C4-2B (cell line): ENCODE results near the gene SLC2A11.
"Not testable (repeated sequence)": the region's sequence is repeated elsewhere in the genome, so short reads cannot be mapped to it uniquely, and the experiment has no call there.

ENCODE experiments used
- H3K27ac ChIP-seq: fragments of 450-650 bp; 2 replicates; pipeline ENCODE4 v1.5.1; 2017
- ZFX ChIP-seq: fragments of 450-650 bp; IDR thresholded peaks from 2 replicates; pipeline ENCODE4 v1.6.1; 2017
- TF ChIP-seq, protein P1 (sequence below): fragments of 450-650 bp; conservative IDR thresholded peaks from 2 replicates; pipeline ENCODE4 v1.5.1; 2017; ENCODE audit warnings: mild to moderate bottlenecking

The SLC2A11 gene

DNA sequence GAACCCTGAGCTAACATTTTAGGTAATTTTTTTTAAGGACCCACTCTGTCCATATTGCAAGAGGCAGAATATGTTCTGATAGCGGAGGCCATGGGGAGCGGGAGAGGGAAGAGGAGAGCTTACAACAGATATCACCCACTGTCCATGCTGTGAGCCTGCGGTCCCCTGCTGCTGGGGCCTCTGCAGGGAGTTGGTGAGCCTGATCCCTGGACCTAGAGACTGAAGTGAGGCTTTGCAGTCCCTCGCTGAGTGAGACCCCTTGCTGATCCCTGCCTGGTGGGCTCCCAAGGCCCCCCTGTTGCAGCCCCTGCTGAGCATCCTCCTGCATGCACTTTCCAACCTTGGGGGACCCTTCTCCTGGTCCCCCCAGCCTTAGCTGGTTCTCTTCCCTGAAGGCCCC, 49.0 kb downstream of the SLC2A11 start:
- TF ChIP-seq, protein P1, sequence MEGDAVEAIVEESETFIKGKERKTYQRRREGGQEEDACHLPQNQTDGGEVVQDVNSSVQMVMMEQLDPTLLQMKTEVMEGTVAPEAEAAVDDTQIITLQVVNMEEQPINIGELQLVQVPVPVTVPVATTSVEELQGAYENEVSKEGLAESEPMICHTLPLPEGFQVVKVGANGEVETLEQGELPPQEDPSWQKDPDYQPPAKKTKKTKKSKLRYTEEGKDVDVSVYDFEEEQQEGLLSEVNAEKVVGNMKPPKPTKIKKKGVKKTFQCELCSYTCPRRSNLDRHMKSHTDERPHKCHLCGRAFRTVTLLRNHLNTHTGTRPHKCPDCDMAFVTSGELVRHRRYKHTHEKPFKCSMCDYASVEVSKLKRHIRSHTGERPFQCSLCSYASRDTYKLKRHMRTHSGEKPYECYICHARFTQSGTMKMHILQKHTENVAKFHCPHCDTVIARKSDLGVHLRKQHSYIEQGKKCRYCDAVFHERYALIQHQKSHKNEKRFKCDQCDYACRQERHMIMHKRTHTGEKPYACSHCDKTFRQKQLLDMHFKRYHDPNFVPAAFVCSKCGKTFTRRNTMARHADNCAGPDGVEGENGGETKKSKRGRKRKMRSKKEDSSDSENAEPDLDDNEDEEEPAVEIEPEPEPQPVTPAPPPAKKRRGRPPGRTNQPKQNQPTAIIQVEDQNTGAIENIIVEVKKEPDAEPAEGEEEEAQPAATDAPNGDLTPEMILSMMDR: no peak
- H3K27ac ChIP-seq: no peak overlapping the region

DNA sequence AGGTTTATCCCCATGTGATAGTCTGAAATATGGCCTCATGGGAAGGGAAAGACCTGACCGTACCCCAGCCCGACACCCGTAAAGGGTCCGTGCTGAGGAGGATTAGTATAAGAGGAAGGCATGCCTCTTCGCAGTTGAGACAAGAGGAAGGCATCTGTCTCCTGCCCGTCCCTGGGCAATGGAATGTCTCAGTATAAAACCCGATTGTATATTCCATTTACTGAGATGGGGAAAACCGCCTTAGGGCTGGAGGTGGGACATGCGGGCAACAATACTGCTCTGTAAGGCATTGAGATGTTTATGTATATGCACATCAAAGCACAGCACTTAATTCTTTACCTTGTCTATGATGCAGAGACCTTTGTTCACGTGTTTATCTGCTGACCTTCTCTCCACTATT, 49.7 kb downstream of the SLC2A11 start:
- not testable (repeated sequence) for H3K27ac ChIP-seq

DNA sequence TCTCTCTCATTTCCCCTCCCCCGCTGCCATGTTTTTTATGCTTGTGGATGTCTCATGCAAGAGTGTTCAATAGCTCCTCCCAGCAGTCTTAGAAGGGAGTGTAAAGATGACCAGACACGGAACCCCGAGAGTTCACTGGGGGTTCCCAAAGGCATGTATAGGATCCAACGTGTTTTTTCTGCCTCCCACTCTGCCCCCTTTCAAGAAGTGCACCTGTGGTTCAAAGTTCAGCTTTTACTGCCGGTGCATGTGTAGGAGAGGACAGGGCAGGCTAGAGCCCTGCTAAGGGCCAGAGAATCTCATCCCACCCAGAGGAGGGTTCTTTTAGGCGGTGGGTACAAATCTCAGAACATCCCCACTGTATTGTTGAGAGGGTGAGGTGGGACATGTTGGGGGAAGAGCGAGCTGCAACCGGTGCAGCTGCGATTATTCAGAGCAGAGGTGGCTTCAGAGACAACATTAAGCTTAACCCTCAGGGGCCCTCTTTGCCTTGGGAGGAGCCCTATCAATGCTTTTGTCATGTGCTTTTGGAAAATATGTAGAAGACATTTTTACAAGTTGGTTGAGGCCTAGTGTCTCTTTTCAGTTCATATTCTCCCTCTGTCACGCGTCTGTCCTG, 51.0 kb downstream of the SLC2A11 start:
- TF ChIP-seq, protein P1: no peak
- TF ChIP-seq ZFX: no peak

DNA sequence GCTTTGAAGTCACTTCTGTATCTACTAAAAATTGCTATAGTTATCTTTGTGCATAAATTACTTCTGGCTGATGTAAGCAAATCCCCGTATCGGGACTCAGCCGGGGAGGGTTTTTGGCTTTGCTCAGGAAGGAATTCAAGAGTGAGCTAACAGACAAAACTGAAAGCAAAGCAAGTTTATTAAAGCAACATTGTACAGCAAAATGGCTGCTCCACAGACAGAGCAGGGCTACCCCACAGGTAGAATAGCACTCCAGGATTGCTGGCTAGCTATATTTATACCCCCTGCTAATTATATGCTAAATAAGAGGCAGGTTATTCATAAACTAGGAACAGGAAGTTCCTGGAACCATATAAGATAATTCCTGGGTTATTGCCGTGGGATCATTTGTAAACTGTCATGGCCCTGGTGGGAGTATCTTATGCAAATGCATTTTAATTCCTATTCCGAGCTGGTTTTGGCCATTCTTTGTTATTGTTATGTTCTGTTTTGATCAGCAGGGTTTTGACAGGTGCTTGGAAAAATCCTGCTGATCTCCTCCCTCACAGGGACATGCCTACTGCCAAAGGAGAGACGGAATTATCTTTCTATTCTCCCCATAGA, 51.7 kb downstream of the SLC2A11 start:
- no peak for TF ChIP-seq ZFX
- TF ChIP-seq, protein P1: no peak
- no peak overlapping the region for H3K27ac ChIP-seq

More for the DNA sequence above, 51.0 kb downstream of the SLC2A11 start:
- H3K27ac ChIP-seq: no peak overlapping the region

DNA sequence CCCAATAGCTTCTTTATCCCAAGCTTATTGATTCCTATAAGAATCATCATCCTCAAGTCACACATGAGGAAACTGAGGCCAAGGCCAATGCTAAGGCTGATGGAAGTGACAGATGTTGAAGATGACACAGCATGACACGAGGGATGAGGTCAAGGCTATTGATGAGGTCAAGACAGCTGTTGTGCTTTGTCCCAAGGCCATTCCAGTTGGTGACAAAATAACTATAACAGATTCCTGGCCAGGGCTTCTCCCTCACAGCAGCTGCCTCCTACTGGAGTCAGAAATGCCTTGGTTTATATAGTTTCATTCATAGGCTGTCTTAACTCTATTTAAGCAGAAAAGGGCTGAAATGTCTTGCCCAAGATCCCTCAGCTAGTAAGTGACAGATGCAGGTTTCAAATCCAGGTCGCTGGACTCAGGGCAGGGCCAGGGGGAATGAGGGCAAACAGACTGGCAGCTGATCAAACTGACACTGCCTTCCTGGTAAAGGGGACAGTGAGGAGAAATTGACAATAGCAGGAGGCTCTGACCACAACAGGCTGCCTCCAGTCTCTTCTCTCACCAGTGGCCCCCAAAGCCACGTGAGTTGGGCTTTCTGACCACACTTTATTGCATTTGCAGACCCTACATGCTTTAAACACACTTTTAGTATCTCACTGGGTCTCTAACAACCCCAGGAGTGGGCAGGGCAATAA, 53.0 kb downstream of the SLC2A11 start:
- TF ChIP-seq ZFX: no peak
- TF ChIP-seq, protein P1: no peak
- no peak overlapping the region for H3K27ac ChIP-seq

DNA sequence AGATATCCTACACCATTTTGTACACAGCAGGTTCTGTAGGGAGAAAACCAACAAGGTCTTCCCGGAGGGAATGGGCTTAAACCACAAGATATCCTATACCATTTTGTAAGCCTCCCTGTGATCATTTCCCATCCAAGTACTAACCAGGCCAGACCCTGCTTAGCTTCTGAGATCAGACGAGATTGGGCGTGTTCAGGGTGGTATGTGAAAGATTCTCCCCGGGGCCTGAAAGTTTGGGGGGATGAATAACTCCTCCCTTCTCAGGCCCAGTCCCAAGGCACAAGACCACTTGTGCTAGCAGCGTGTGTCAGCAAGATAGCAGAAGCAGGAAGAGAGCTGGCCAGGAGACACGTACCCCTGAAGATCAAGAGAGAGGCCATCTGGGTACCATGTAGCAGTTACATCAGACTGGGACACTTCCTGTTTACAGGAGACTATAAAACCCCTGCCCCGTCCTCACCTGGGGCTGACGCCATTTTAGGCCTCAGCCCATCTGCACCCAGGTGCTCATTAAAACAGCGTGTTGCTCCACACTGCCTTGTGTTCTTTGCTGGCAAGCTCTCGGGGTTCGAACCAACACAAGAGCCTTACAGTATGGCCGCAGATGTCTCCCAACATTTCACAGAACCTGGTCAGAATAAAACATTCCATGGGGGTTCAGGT, 53.8 kb downstream of the SLC2A11 start:
- H3K27ac ChIP-seq: no peak overlapping the region
- TF ChIP-seq, protein P1: no peak
- TF ChIP-seq ZFX: no peak

DNA sequence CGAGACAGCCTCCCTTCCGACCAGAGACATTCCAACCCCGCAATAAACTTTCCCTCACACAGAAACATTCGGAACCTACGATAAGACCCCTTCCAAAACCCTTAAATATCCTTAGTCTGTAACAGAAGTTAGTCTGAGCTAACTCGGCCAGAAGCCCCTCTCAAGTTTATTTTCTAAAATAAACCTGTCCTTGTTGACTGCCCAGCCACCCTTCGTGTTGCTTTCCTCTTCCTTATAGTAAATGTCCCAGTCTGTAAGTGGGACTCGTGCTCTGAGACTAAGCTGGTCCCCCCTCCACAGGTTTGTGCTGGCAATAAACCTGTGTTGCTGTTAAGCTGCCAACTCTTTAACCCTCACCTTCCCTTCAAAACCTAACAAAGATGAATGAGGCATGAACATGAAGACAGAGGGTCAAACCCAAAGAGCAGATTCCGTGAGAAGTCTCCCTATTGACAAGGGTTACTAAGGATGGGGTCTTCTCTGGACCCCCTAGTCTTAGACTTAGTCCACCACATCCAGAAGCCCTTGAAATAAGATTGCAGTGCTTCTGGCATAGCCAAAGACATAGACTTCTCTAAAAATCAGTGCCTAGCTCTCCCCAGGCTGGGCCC, 54.7 kb downstream of the SLC2A11 start:
- TF ChIP-seq, protein P1: no peak
- no peak for TF ChIP-seq ZFX
- no peak overlapping the region; the same call in 1 of the 2 replicates for H3K27ac ChIP-seq
